ENCODE data around the gene CCDC88C.
"Not testable (repeated sequence)": the region's sequence is repeated elsewhere in the genome, so short reads cannot be mapped to it uniquely, and the experiment has no call there.

CCDC88C gene

DNA sequence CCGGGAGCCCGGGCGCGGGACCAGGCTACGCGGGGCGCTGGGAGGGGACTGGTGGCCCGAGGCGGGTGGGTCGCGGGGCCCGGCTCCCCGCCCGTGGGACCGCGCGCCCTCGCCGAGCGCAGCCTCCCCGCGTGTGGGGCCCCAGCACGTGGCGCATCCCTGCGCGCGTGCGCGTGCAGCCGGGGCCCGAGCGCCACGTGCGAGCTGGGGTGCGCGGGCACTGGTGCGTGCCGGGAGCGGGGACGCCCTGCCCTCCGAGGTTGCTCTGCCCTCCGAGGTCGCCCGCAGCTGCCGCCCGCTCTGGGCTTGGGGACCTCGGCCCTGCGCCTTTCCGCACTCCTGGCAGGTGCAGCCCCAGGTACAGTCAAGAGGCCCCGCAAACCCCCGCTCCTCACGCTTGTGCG, 365 bp upstream of the CCDC88C start:
- peak; percentile 80 for DNase-seq

DNA sequence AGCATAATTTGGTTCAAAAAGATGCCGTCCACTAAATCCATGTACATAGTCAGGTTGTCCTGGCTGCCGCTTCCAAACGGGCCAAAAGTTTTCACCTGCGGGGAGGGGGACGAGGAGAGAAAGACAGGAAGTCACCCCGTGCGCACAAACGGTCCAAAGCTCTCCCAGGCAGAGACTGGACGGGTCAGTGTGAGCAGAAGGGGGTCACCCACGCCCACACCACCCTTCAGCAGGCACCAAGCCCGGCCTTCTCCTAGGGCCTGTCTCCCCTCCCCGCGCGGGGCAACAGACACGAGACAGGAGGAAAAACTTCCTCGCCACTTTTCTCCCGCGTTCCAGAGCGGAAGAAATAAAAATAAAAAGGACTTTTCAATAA, 888 bp downstream of the CCDC88C start:
- no peak for DNase-seq

DNA sequence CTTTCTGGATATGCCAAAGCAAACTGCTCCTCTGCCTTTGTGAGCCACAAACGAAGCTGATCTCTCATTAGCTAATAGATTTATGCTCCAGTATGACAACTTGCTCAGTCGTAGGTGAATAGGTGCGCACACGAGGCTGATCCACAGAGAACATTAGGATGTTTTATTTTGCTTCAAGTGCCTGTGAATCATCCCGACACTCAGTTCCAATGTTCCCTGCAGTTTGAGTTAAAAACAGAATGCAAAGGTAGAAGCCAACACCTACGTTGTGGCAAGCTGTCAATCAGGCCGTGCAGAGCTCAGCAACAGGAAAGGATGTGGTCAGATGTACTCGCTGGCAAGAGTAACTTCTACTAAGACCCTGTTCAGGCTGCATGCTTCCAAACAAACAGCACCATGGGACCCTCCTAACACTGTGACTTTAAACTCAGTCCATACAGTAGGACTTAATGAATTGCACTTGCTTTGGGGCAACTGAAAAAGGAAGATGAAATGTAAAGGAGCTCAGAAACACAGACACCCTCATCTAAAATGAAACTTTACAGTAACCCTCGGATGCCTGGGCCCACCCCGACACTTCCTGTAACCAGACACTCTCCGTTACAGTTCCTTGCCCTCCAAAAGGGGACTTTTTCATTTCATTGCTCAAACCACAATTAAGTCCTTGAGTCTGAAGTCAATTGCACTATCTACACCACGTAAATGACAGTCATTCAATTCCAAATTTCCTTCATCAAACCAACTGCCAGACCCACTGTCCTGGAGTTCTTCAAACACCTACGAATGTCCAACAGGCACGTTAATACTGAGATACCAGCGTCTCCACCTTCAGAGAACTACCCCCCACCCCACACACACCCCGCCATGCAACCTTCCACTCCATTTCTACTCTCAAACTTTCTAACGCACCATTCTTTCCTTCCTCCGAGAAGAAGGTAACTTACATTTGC, 1.6 kb downstream of the CCDC88C start:
- DNase-seq: no peak

DNA sequence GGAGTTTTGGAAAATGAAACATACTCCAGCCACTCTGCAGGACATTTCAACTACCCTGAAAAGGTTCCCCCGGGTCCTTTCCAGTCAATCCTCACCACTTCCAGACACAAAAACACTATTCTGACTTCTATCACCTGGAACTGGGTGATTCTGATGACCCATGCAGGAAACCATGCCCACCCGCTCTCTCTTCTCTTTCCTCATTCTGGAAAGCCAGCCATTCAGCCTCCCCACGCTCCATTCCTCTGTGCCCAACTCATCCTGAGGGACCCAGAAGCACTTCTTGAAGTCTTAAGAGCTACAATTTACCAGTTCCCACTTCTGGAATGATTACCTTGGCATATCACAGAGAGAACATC, 3.2 kb downstream of the CCDC88C start:
- no peak for DNase-seq

DNA sequence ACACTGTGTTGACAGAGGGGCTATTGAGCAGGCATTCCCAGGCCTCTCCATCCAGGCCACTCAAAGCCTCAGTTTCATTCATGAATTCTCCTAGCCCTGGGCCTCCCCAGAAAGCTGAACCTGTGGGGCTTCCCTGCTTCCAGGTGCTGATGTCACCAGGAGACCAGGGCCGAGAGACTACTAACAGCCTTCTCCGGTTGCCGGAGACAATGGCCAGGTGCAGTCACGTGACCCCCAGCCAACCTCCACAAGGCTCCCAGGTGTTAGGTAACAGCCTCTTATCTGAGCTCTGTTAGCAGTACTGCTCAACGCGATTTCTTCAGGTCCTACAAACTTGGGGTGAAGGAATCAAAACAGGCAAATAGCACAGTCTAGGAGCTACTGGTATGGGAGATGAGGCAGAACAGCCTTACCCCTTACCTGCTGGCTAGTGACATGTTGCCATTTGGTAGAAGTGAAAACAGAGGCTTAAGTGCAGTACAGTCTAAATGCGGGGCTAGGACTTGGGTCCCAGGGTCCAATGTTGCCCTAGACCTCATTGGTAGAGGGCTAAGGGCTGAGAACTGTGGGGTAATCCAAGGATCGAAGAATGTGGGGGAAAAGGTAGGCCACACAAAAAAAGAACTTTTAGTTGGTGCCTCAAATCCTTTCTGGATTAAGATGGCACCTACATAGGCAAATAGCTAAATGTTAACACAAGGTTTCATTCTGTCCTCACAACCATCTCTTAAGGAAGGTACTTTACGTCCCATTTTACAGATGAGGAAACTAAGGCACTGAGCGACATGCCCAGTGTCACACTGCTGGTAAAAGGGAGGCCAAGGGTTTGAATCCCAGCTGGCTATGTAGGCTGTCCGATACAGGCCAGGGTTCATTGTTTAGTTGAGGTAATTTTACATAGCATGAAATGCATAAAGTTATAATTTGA, 3.8 kb downstream of the CCDC88C start:
- peak; percentile 89 for DNase-seq

DNA sequence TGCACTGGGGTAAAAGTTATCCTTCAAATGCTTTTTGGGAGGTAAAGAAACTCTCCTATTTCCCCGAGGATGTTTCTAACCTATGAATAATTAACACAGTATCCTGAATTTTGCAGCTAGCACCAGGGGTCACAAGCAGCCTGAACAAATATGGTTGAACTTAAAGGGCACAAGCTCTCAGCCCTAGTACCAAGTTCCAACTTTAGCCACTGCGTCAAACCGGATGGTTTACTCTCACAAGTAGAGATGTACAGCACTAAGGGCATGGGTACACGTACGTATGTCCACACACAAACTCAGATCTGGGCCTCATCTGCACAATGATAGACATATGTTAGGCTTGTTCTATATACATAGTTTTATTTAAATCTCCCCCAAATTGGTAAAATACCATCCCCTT, 4.7 kb downstream of the CCDC88C start:
- no peak for DNase-seq

DNA sequence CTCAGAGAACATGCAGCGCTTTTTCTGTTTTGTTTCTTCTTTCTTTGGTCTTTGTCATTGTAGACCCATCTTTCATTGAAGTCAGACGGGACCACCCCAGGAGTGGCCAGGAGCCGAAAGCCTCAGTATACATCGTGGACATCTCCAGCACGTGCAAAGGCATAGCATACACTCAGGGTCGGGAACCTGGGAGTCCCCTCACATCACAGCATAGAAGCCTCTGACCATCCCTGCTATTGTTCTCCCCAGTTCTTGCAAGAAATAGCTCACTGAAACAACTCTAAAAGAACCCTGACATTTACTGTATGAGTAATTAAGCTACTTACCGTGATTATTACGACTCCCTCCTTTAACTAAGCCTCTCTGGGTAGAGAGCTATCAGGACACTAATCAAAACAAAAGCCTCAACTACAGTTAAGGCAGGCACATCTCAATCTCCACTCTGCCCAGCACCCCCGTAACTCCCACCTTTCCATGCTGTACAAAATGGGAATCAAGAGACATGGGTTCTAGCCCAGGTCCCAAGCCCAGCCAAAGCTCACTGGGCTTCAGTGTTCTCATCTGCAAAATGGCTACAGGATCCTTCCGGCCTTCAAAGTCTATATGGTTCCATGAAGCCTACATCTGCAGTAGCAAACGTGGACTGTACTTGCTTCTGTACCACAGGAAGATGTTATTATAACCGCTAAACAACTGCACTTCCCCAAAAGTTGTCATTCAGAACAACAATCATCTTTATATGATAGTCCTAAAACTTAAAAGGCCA, 6.7 kb downstream of the CCDC88C start:
- no peak for DNase-seq

DNA sequence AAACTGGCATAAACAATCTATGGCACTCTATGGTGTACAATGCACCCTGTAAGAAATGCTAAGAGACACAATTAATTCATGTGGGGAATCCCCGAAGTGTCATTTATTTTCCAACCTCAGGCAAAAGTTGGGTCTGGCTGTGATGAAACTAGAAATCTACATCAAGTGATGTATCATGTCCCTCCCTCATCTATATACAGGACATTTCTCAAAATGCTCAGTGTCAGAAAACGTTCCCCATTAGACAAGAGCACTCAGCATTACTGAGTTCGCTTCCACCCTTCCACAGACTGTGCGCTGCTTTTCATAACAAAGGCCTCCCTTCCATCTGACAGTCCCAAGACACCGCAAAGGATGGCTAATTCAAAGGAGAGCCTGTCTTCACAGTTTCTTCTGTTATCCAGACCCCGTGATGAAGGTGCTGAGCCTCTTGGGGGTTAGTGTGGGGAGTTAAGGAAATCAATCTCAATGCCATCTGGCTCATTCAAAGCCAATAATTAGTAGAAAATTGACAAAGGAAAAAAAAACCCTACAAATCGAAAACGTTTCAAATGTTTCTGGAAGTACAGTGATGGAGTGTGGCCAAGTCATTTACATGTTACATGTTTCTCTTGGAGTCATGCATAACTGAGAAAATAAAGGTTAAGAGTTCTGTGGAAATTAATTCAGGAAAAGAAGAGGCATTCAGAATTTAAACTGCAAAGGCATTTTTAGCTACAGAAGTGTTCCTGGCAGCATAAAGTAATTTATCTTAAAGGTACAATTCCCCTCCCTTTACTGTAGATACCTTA, 7.5 kb downstream of the CCDC88C start:
- no peak for DNase-seq

DNA sequence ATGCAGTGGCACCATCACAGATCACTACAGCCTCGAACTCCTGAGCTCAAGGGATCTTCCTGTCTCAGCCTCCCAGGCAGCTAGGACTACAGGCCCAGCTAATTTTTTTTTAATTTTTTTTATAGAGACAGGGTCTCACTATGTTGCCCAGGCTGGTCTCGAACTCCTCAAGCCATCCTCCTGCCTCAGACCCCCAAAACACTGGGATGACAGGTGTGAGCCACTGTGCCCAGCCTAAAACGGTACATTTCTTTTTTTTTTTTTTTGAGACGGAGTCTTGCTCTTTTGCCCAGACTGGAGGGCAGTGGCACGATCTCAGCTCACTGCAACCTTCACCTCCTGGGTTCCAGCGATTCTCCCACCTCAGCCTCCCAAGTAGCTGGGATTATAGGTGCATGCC, 8.4 kb downstream of the CCDC88C start:
- DNase-seq: not testable (repeated sequence)

DNA sequence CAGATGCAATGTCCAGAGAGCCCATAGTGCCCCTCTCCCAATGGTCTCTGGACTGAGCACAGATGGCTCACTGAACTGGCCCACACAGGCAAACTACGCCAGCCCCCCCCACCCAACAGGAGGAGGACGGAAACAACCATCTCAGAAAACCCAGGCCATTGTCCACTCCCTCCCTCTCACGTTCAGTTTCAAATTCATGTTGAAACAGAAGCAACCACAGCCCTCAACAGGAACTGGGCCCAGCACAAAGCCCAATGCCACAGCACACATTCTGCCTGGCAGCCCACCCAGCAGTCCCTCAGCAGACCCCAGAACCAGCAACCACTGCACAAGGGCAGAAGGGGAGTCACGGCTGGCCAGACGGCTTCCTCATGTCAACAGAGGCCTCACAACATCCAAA, 10.6 kb downstream of the CCDC88C start:
- DNase-seq: no peak

DNA sequence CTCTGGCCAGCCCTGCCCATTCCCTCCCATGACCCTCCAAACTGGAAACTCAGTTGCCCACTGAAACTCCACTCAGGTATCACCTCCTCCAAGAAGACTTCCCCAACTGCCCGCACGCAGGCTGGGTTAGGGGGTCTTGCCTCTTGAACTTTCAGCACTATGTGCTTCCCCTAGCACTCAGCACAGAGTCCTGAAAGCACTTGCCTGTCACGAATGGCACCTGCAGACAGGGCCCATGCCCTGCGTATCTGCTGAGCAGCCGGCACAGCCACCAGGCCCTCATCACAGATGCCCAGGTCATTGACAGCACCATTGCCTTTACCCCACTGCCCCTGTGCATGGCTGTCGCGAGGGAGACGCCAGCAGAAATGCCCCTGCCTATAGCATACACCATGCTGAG, 11.2 kb downstream of the CCDC88C start:
- no peak for DNase-seq

DNA sequence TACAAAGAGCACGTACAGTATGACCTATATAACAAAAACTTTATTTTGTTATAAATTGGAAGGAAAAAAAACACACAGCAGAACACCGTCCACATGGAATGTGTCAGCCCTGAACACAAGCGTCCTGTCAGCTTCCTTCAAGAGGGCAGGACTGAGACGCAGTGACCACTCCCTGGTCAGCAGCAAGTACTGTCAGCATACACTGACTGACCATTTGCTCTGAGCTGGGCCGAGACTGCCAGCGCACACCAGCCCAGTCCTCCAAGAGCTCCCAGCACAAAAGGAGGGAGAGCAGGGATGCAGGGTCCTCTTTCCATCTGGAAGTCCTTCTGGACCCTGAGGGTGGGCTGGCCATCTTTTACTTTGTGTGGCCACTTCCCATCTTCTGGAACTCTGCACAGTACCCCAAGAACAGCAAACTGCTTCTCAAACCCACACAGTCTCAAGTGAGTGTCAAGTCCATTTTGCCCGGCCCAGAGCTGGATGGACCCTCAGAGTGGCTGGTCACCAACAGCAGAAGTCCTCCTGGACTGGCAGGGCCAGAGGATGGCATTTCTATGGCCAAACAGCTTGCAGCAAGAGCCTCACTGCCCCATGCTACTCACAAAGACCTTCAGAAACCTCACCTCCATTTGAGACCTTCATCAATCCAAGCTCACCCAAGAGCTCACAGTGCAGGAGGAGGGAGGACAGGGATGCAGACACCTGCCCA, 11.7 kb downstream of the CCDC88C start:
- no peak for DNase-seq

DNA sequence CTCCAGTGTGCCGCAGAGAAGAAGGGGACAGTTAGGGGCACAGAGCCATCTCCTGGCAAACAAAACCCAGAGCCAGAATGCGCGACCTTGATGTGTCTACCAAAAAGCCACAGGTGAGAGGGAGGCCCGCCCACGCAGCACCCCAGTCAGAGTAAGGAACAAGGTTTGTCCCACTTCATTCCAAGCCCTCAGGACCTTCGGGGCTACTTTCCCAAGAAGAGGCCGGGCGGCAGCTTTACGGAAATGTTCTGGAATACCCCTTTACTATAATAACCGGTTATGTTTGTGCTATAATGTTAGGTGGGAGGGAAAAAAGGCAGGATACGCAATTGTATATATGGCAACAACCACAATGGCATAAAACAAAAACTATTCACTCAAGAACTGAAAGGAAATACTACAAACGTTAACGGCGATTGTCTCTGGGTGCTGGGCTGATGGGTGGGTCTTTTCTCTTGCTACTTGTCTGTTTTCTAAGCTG, 12.3 kb downstream of the CCDC88C start:
- DNase-seq: no peak

DNA sequence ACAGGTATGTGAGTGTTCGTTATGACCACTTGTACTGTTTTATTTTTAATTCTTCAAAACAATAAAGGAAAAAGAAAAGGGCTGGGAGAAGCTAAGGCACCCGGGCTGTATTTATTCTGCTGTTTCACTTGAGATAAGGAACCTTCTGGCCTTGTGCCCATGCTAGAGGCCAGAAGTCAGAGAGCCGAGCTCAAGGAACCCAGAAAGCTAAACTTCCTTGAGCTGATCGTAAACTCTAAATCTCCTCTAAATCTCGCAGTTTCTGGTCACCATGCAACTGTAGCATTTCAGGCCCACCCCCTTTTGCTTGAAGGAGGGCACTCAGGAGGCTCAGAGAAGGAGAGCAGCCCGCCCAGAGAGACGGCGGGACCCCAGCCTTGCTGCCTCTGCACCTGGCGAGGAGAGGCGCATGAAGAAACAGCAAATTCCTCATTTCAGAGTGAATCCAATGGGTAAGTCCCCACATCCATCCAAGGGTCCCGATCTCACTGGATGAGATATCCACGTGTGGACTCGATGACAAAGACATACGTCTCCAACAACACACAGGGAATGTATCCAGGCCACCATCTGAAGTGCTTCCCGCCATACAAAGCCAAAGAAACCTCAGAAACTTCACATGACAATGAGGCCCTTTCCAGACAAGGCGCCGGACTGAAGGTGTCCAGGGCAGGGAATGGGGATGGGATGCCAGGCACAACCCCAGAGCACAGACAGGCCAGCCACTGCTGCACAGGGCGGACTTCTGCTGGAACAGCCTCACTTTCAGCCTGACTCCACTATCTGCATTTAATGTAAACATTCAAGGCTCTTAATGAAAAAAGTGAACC, 14.6 kb downstream of the CCDC88C start:
- no peak for DNase-seq

DNA sequence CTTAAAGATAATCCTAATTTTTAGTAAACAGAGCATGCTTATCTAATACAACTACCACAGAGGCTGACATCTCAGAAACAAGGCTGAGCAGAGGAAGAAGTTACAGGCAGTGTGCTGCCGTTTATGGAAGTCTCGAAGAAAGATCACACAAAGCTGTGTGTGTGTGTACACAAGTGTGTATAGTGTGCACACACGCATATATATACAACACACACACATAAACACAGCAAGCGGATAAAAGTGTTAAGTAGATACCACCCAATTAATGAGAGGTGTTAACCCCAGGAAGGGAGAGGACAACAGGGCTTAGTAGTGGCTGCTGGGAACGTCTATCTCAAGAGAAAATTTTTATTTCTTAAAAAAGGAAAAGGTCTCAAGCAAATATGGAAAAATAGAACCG, 15.3 kb downstream of the CCDC88C start:
- DNase-seq: no peak

DNA sequence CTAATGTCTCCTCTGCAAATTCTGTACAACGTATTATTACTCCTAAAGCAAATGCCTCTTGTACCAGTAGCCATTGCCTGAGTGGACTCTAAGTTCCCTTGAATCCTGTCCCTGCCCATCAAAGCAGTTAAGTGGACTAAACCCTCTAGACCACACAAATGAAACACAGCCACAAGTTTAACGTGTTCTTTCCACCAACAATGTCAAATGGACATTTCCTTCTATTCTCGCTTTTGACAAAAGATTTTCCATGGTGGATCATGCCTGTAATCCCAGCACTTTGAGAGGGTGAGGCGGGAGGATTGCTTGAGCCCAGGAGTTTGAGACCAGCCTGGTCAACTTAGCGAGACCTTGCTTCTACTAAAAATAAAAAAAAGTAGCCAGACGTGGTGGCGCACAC, 15.9 kb downstream of the CCDC88C start:
- no peak for DNase-seq

DNA sequence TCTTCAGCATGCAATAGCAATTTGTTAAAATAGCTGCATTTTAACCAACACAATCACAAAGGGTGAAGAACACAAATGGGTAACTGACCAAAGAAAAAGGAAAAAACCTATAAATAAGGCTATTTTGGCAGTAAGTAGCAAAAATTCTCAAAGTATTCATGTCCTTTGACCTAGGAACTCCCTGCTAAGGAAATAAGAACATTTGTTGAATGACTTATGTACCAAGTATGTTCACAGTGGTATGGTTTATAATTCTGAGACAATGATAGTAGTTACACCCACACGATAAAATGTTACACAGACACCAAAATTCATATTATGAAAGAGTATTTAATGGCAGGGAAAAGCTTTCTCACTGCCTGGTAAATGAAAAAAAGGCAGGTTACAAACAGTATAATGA, 16.9 kb downstream of the CCDC88C start:
- no peak for DNase-seq

DNA sequence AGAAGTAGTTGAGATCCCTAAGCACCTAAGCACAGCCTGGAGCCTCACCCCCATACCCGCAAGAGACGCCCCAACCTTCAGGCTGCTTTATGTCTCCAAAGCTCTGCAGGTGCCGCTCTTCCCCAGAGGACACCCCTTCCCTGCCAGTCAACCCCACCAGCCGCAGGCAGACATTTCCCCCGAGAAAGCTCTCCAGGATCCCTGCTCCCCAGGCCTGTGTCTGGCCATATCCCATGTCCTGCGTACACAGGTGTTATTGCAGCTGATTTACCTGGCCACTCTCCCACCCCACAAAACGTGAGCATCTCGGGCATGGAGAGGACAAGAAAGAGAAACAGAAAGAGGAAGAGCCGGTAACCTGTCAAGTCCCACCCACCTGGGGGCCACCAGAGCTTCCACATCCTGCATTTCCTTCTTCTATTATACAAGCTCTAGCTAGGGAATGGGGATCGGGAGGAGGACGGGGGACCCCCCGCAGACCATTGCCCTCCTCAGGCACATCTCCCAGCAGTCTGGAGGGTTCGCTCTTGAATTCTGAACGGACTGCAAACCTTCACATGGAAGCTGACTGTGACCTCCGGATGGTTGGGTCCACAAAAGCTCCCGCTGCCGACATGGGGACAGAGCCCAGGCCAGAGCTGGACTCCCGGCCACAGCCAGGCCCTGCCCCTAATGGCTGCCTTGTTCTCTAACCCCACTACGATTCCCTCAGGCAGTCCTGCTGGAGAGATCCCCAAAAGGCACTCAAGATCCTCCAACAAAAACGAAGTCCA, 17.6 kb downstream of the CCDC88C start:
- DNase-seq: no peak

DNA sequence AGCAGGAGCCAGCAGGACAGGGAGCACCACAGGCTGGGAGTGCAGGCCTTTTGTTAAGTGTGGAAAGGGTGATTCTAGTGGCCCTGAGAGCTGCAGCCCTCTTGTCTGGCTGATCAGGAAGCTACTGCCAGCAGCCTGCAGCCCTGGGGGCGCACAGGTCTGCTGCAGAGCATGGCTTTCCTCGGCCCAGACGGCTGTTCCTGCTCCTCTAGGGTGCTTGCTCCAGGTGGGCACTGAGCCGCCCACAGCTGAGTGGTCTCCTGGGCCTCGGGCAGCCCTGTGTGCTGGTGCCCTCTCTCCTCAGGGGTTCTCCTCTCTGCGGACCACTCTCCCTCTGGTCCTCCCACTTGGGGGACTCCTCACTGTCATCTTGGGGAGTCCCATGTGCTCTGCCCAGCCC, 18.9 kb downstream of the CCDC88C start:
- no peak for DNase-seq
